GM12878 (cell line): ENCODE data around the gene TCAF1. TPM values are rescaled to one million over a fixed set of nuclear protein-coding genes. Genes with fewer than 3 reads are reported as not detected.

Experiments used
- ATAC-seq: fragments of 200-7000 bp; cut with Tn5 transposase; 3 replicates; pipeline ENCODE4 v1.9.1; 2020; ENCODE audit warnings: mild to moderate bottlenecking, moderate library complexity
- Bru-seq: library from RNA; stranded (reverse); fragments of 400-500 nt; gene quantifications from one replicate; lab custom pipeline; 2021; lab: Mats Ljungman, UMichigan
- BruChase-seq, 2 experiments: library from RNA; stranded (reverse); fragments of 400-500 nt; gene quantifications; one replicate each; lab custom pipeline; 2021; lab: Mats Ljungman, UMichigan
- BruUV-seq: library from RNA; stranded (reverse); fragments of 400-500 nt; replicated peaks from 2 replicates; lab custom pipeline; 2021; lab: Mats Ljungman, UMichigan
- CTCF ChIA-PET: fragments of 300-600 bp; sonication (Branson Sonifier 250); formaldehyde crosslinking; extraction: SDS; loops from one replicate; lab custom pipeline; 2021; ENCODE audit warnings: inconsistent platforms; lab: Yijun Ruan, JAX
- POLR2A ChIA-PET: fragments of 350-600 bp; formaldehyde crosslinking; extraction: SDS; loops from one replicate; lab custom pipeline; 2021; ENCODE audit warnings: inconsistent platforms; lab: Charles Lee
- RAD21 ChIA-PET: fragments of 300-600 bp; sonication (Branson Sonifier 250); formaldehyde crosslinking; loops from one replicate; lab custom pipeline; 2023; ENCODE audit warnings: antibody characterized with exemption; ENCODE audit not compliant: unreplicated experiment; lab: Charles Lee
- SMC1A ChIA-PET: fragments of 300-600 bp; sonication (Branson Sonifier 250); formaldehyde crosslinking; loops from one replicate; lab custom pipeline; 2023; ENCODE audit not compliant: unreplicated experiment, uncharacterized antibody; lab: Charles Lee
- DNase-seq: peaks from one replicate; pipeline ENCODE4 v3.0.0-alpha.2; 2011; ENCODE audit warnings: low read depth, low spot score
- FAIRE-seq: peaks from 3 replicates; lab custom pipeline; 2011; peaks lifted over from hg19 to GRCh38; lab: Jason Lieb, UNC
- H2AFZ ChIP-seq: 2 replicates; pipeline ENCODE4 v1.6.0; 2011; ENCODE audit warnings: low read depth, low read length, control low read depth; ENCODE audit not compliant: control insufficient read depth
- H3K27ac ChIP-seq: 2 replicates; pipeline ENCODE4 v1.5.1; 2011; ENCODE audit warnings: control low read depth; ENCODE audit not compliant: control insufficient read depth, insufficient read depth
- H3K27me3 ChIP-seq, 2 experiments: replicated peaks in 1 of 2; 2 replicates each; pipeline versions ENCODE4 v1.6.0 to v1.6.1; 2011; ENCODE audit warnings: low read length in 1 of 2; ENCODE audit not compliant: control insufficient read depth in 2 of 2, insufficient read depth in 2 of 2
- H3K36me3 ChIP-seq, 2 experiments: 2 replicates each; pipeline ENCODE4 v1.5.1; 2011; ENCODE audit warnings: low read length in 1 of 2; ENCODE audit not compliant: control insufficient read depth in 2 of 2, insufficient read depth in 2 of 2
- H3K4me1 ChIP-seq: 2 replicates; pipeline ENCODE4 v1.6.1; 2011; ENCODE audit warnings: mild to moderate bottlenecking, low read length, moderate library complexity, mixed read lengths; ENCODE audit not compliant: control insufficient read depth, insufficient read depth
- H3K4me2 ChIP-seq: 2 replicates; pipeline ENCODE4 v1.6.0; 2011; ENCODE audit warnings: control low read depth; ENCODE audit not compliant: control insufficient read depth, insufficient read depth
- H3K4me3 ChIP-seq: fragments of 200-600 bp; sonication (generic); 2 replicates; pipeline ENCODE4 v1.5.1; 2016
- H3K79me2 ChIP-seq: 2 replicates; pipeline ENCODE4 v1.6.0; 2011; ENCODE audit warnings: low read length; ENCODE audit not compliant: control insufficient read depth, insufficient read depth
- H3K9ac ChIP-seq: 2 replicates; pipeline ENCODE4 v1.8.0; 2011; ENCODE audit warnings: low read length, control low read depth, mixed read lengths; ENCODE audit not compliant: control insufficient read depth, insufficient read depth
- H3K9me3 ChIP-seq: replicated peaks from 3 replicates; pipeline ENCODE4 v1.5.1; 2011; ENCODE audit warnings: mild to moderate bottlenecking, low read length; ENCODE audit not compliant: control insufficient read depth, insufficient read depth
- H4K20me1 ChIP-seq: 2 replicates; pipeline ENCODE4 v1.6.0; 2011; ENCODE audit not compliant: control insufficient read depth, insufficient read depth
- EED ChIP-seq: sonication (generic); IDR thresholded peaks from 2 replicates; pipeline ENCODE4 v1.6.1; 2016; ENCODE audit warnings: antibody characterized with exemption, low read depth
- GATAD2B ChIP-seq: fragments of 450-650 bp; conservative IDR thresholded peaks from 2 replicates; pipeline ENCODE4 v1.6.1; 2017; ENCODE audit warnings: low read depth, mild to moderate bottlenecking, moderate library complexity
- IKZF1 ChIP-seq: fragments of 450-650 bp; conservative IDR thresholded peaks from 2 replicates; pipeline ENCODE4 v1.6.1; 2017; ENCODE audit warnings: antibody characterized with exemption, mild to moderate bottlenecking
- KAT2A ChIP-seq: conservative IDR thresholded peaks from 2 replicates; pipeline ENCODE4 v1.6.1; 2011; ENCODE audit warnings: low read depth, low read length; ENCODE audit not compliant: control insufficient read depth
- KLF5 ChIP-seq: fragments of 450-650 bp; IDR thresholded peaks from 2 replicates; pipeline ENCODE4 v1.6.1; 2014; ENCODE audit warnings: mild to moderate bottlenecking; ENCODE audit not compliant: partially characterized antibody
- MEF2B ChIP-seq: fragments of 450-650 bp; IDR thresholded peaks from 2 replicates; pipeline ENCODE4 v1.6.1; 2018; ENCODE audit warnings: mild to moderate bottlenecking, moderate library complexity; ENCODE audit not compliant: partially characterized antibody, poor library complexity, severe bottlenecking
- NR2C1 ChIP-seq: fragments of 450-650 bp; IDR thresholded peaks from 2 replicates; pipeline ENCODE4 v1.6.1; 2017; ENCODE audit warnings: antibody characterized with exemption, mild to moderate bottlenecking, moderate library complexity
- SP1 ChIP-seq: IDR thresholded peaks from one replicate; pipeline ENCODE4 v1.6.1; 2011; ENCODE audit warnings: low read depth, low read length
- TAF1 ChIP-seq: IDR thresholded peaks from 2 replicates; pipeline ENCODE4 v1.6.1; 2011; ENCODE audit warnings: mild to moderate bottlenecking, low read depth, low read length, borderline replicate concordance
- WRNIP1 ChIP-seq: IDR thresholded peaks from 2 replicates; pipeline ENCODE4 v1.6.1; 2011; ENCODE audit warnings: low read depth, low read length, improper control_type of control experiment, borderline replicate concordance
- WGBS: methylation state at CpG from one replicate; pipeline ENCODE4 v1.1.6; 2016; ENCODE audit warnings: low lambda C conversion rate; ENCODE audit not compliant: insufficient replicate concordance, insufficient coverage; ENCODE audit errors: missing lambda C conversion rate; 5-methylcytosine and 5-hydroxymethylcytosine counted together
- in situ Hi-C: fragments of 300-500 bp; cut with MboI; formaldehyde crosslinking; loops from 9 replicates; pipeline ENCODE4 v1.14.3; 2018; ENCODE audit warnings: mixed read lengths
- intact Hi-C: fragments of 100-400 bp; cut with micrococcal nuclease; formaldehyde crosslinking; loops from one replicate; pipeline ENCODE4 v1.14.2; 2022; ENCODE audit not compliant: unreplicated experiment
- long read RNA-seq, 2 experiments: library from polyadenylated mRNA; unstranded; transcript quantifications; one replicate each; pipeline ENCODE4 v2.0.0, GENCODE V29; 2019 to 2020
- polyA minus RNA-seq, 3 experiments: library from RNA; depleted of rRNA, polyadenylated mRNA; stranded (reverse); fragments of >200 nt; gene quantifications; 2 replicates each; pipeline ENCODE4 v1.2.3, GENCODE V29; 2011
- polyA plus RNA-seq, 11 experiments: library from polyadenylated mRNA; depleted of rRNA in 4 of 11; unstranded in 6 of 11; stranded (reverse) in 5 of 11; fragments of >200 nt; fragmentation: Nextera tagmentation in 4 of 11; fragmentation: Illumina TruSeq in 1 of 11; extraction: Ambion mirVana in 4 of 11; extraction: Trizol in 1 of 11; gene quantifications; 1 replicate in 1 of 11; 2 replicates in 10 of 11; pipeline versions ENCODE4 v1.2.1 to v1.2.3, GENCODE V29; 2011 to 2016; ENCODE audit warnings: inconsistent platforms in 2 of 11, missing spikeins in 2 of 11, low read depth in 1 of 11
- total RNA-seq, 4 experiments: library from RNA; depleted of rRNA in 3 of 4; stranded (reverse); fragments of >200 nt in 3 of 4; fragmentation: Illumina TruSeq in 1 of 4; extraction: Trizol in 1 of 4; gene quantifications; 2 replicates each; pipeline versions ENCODE4 v1.2.1 to v1.2.3, GENCODE V29; 2013 to 2021
- TF ChIP-seq, protein P1 (sequence below): fragments of 450-650 bp; conservative IDR thresholded peaks from 2 replicates; pipeline ENCODE4 v1.6.1; 2017; ENCODE audit warnings: mild to moderate bottlenecking, moderate library complexity

TCAF1 gene, protein sequence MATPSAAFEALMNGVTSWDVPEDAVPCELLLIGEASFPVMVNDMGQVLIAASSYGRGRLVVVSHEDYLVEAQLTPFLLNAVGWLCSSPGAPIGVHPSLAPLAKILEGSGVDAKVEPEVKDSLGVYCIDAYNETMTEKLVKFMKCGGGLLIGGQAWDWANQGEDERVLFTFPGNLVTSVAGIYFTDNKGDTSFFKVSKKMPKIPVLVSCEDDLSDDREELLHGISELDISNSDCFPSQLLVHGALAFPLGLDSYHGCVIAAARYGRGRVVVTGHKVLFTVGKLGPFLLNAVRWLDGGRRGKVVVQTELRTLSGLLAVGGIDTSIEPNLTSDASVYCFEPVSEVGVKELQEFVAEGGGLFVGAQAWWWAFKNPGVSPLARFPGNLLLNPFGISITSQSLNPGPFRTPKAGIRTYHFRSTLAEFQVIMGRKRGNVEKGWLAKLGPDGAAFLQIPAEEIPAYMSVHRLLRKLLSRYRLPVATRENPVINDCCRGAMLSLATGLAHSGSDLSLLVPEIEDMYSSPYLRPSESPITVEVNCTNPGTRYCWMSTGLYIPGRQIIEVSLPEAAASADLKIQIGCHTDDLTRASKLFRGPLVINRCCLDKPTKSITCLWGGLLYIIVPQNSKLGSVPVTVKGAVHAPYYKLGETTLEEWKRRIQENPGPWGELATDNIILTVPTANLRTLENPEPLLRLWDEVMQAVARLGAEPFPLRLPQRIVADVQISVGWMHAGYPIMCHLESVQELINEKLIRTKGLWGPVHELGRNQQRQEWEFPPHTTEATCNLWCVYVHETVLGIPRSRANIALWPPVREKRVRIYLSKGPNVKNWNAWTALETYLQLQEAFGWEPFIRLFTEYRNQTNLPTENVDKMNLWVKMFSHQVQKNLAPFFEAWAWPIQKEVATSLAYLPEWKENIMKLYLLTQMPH
- 23.8 and 29.6 TPM in 2 replicates for total RNA-seq (2013; cell fraction: nucleolus; rRNA removed)
- total RNA-seq (2014; rRNA removed) (7.8 and 8.0 TPM in 2 replicates), total RNA-seq (2014; rRNA removed; fragmentation: Illumina TruSeq; extraction: Trizol) (8.0 and 8.3 TPM in 2 replicates), total RNA-seq (2021) (14.1 and 16.3 TPM in 2 replicates), polyA plus RNA-seq (2011; rRNA removed) (7.2 and 9.1 TPM in 2 replicates), polyA plus RNA-seq (2014; fragmentation: Illumina TruSeq; extraction: Trizol) (12.6 and 14.0 TPM in 2 replicates), polyA plus RNA-seq (2014; fragmentation: Nextera tagmentation; extraction: Ambion mirVana) (1 to 10 TPM; 2.2 to 3.2 TPM), polyA plus RNA-seq (2014; rRNA removed) (6.4 and 6.9 TPM in 2 replicates), polyA plus RNA-seq (2016; fragmentation: Nextera tagmentation; extraction: Ambion mirVana) (1 to 10 TPM; 6.2 to 8.3 TPM), polyA minus RNA-seq (2011; rRNA and poly(A)+ RNA removed) (27.3 and 32.1 TPM in 2 replicates), Bru-seq, nascent RNA (percentile 68 among the genes with signal in this experiment), BruChase-seq, experiment 1, labeled RNA remaining after a 6-hour chase (percentile 54 among the genes with signal in this experiment), BruChase-seq, experiment 2, labeled RNA remaining after a 2-hour chase (percentile 60 among the genes with signal in this experiment)
- polyA plus RNA-seq (2011; ENCODE audit: low read depth) = 6.2 TPM
- 8.2 and 12.3 TPM in 2 replicates for polyA plus RNA-seq (2011; cell fraction: cytosol; rRNA removed)
- 11.1 and 12.6 TPM in 2 replicates for polyA plus RNA-seq (2011; cell fraction: nucleus; rRNA removed)
- polyA plus RNA-seq (2012) = 6.6 and 8.1 TPM in 2 replicates
- 4.2 and 5.2 TPM in 2 replicates for polyA minus RNA-seq (2011; cell fraction: cytosol; rRNA and poly(A)+ RNA removed)
- polyA minus RNA-seq (2011; cell fraction: nucleus; rRNA and poly(A)+ RNA removed) = 8.5 and 12.0 TPM in 2 replicates
- long read RNA-seq, experiment 1 = 0 reads
- long read RNA-seq, experiment 2, full-length matches to known transcripts = 1 of 13 reads
- long read RNA-seq, experiment 2, partial matches to known transcripts = 7 of 13 reads
- long read RNA-seq, experiment 2, other reads (novel, unspliced or antisense) = 5 of 13 reads

GRCh38 chr7:143901668-143902331 lies at the start of gene TCAF1:
Gene TCAF1 (minus strand): TSS chr7:143902176. CDS start chr7:143876608, 25,568 bp downstream.
- peak within 1 kb of the TSS; percentile 92 for H3K4me2 ChIP-seq
- no peaks in the 10 kb centered on the region for H3K27me3 ChIP-seq
- intact Hi-C loops (loop anchor here (5.0 kb wide), 1 partner anchor 226 kb away; no protein-coding TSS in a partner anchor), in situ Hi-C loops (loop anchor here (25.0 kb wide), 1 partner anchor 486 kb away; no protein-coding TSS in a partner anchor)
- peak; percentile 55 for DNase-seq
- BruUV-seq = TSS peak; percentile 62
- peak within 1 kb of the TSS; percentile 87 for H3K4me3 ChIP-seq
- ChIA-PET RAD21 (interaction anchor here (0.6 to 2.5 kb wide), 7 partner anchors 9 to 540 kb away, joined by 3 to 17 read pairs (median 4); no protein-coding TSS in a partner anchor), SMC1A (interaction anchor here (0.9 to 3.0 kb wide), 7 partner anchors 9 to 123 kb away, joined by 3 to 13 read pairs (median 3); no protein-coding TSS in a partner anchor), POLR2A (interaction anchor here (0.7 to 2.4 kb wide), 5 partner anchors 10 to 572 kb away, joined by 4 to 14 read pairs (median 4); no protein-coding TSS in a partner anchor), CTCF (interaction anchor here (1.5 to 7.9 kb wide), 7 partner anchors 12 to 226 kb away, joined by 3 to 65 read pairs (median 4); no protein-coding TSS in a partner anchor)
- H3K4me1 ChIP-seq = no peaks in the 10 kb centered on the region
- H3K9ac ChIP-seq = peak within 1 kb of the TSS; percentile 88
- no peaks in the 10 kb centered on the region for H3K36me3 ChIP-seq
- no peaks in the 10 kb centered on the region for H4K20me1 ChIP-seq
- H3K79me2 ChIP-seq = peaks cover 10% of the 10 kb centered on the region
- H3K27ac ChIP-seq = peak within 1 kb of the TSS; percentile 86
- H2AFZ ChIP-seq = peak within 1 kb of the TSS; percentile 99
- no peaks in the 10 kb centered on the region; the same call in 2 of the 3 replicates for H3K9me3 ChIP-seq
- WGBS = 3% methylated on average over 47 of the region's 50 CpGs
- peak; percentile 96 for ATAC-seq
- FAIRE-seq = peak; percentile 71
- TF ChIP-seq WRNIP1 (no peak), KAT2A (no peak), NR2C1 (peak; percentile 32; the same call in 1 of the 2 replicates), IKZF1 (peak; percentile 91), SP1 (peak; percentile 64), TAF1 (0 out of 2 replicates have a peak, but pooled peaks have one; percentile 14), EED (peak; percentile 36; the same call in 1 of the 2 replicates), KLF5 (no peak), GATAD2B (peak; percentile 74; the same call in 1 of the 2 replicates), MEF2B (no peak)
- TF ChIP-seq, protein P1, sequence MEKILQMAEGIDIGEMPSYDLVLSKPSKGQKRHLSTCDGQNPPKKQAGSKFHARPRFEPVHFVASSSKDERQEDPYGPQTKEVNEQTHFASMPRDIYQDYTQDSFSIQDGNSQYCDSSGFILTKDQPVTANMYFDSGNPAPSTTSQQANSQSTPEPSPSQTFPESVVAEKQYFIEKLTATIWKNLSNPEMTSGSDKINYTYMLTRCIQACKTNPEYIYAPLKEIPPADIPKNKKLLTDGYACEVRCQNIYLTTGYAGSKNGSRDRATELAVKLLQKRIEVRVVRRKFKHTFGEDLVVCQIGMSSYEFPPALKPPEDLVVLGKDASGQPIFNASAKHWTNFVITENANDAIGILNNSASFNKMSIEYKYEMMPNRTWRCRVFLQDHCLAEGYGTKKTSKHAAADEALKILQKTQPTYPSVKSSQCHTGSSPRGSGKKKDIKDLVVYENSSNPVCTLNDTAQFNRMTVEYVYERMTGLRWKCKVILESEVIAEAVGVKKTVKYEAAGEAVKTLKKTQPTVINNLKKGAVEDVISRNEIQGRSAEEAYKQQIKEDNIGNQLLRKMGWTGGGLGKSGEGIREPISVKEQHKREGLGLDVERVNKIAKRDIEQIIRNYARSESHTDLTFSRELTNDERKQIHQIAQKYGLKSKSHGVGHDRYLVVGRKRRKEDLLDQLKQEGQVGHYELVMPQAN = peak; percentile 60; the same call in 1 of the 2 replicates
